ENCODE data around the gene SP2. TPM values are rescaled to one million over a fixed set of nuclear protein-coding genes. Genes with fewer than 3 reads are reported as not detected.

The SP2 gene
- polyA plus RNA-seq, 3 donors, result 3.1 to 26.7 (median 6.8) TPM

DNA sequence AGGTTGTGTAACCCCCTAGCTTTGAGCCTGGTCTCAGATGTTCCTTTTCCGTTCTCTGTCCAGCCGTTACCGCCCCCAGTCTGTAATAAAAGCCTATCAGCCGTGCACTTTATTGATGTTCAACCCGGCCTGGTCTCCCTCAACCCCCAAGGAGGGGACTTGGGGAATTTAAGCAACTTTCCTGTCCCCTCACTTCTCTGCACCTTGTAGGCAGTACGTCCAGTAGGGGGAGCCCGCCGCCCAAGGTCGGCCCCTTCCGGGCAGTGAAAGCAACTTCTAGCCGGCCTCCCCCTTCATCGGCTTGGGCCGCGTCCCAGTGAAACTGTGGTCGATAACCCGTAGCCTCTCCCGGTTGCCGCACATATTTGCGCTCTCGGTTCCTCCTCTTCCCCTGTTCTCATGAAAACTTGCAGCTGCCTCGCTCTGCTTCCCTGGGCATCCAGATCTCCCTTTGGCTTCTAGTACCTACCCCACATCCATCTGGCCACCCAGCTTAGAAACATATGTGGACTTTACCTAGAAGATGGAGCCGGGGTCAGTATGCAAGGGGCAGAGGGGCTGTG is 53.2 kb downstream of the SP2 start:
- H3K9ac ChIP-seq (ENCODE audit: insufficient read depth, low read length, poor library complexity, severe bottlenecking), result peak overlapping the region; percentile 47
- H3K4me3 Mint-ChIP-seq, result peak overlapping the region; percentile 79 to 95
- intact Hi-C loops (cut with micrococcal nuclease), result loop anchor here in 1 of 2 donors (10.0 kb wide), 1 partner anchor 54 kb away; the partner anchor contains the start of gene SP2
- no peaks in the 10 kb centered on the region for H4K20me1 ChIP-seq (ENCODE audit: insufficient read depth, low read length)
- H3K36me3 Mint-ChIP-seq, result peaks cover 22 to 27% of the 10 kb centered on the region in 2 donors
- peak; percentile 58 to 76 (median 71) for DNase-seq
- peaks cover 0 to 2% (median 0%) of the 10 kb centered on the region in 7 donors for H3K9me3 Mint-ChIP-seq
- H3K36me3 ChIP-seq (replicated peaks in 1 of 2; ENCODE audit: control insufficient read depth in 1 of 2, insufficient read depth in 2 of 2, low read length in 2 of 2), result peaks cover 3 to 13% of the 10 kb centered on the region in 2 donors
- 1% methylated on average over 17 of the region's 22 CpGs for WGBS (ENCODE audit: insufficient coverage)
- TF ChIP-seq, protein P1, sequence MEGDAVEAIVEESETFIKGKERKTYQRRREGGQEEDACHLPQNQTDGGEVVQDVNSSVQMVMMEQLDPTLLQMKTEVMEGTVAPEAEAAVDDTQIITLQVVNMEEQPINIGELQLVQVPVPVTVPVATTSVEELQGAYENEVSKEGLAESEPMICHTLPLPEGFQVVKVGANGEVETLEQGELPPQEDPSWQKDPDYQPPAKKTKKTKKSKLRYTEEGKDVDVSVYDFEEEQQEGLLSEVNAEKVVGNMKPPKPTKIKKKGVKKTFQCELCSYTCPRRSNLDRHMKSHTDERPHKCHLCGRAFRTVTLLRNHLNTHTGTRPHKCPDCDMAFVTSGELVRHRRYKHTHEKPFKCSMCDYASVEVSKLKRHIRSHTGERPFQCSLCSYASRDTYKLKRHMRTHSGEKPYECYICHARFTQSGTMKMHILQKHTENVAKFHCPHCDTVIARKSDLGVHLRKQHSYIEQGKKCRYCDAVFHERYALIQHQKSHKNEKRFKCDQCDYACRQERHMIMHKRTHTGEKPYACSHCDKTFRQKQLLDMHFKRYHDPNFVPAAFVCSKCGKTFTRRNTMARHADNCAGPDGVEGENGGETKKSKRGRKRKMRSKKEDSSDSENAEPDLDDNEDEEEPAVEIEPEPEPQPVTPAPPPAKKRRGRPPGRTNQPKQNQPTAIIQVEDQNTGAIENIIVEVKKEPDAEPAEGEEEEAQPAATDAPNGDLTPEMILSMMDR (IDR thresholded peaks at IDR 0.05), result peak; percentile 95
- no peaks in the 10 kb centered on the region for H3K27me3 ChIP-seq (ENCODE audit: control insufficient read depth in 2 of 2, insufficient read depth in 2 of 2, low read length in 2 of 2)
- peaks cover 54 to 60% of the 10 kb centered on the region in 2 donors for H3K4me1 ChIP-seq (ENCODE audit: control insufficient read depth in 1 of 2, insufficient read depth in 2 of 2, low read length in 2 of 2)
- peak overlapping the region; percentile 79 for H3K4me2 ChIP-seq (replicated peaks; ENCODE audit: extremely low read depth, low read length, poor library complexity, severe bottlenecking)
- peak overlapping the region; percentile 2 to 72 (median 18) for H3K4me3 ChIP-seq (replicated peaks in 1 of 3; ENCODE audit: low read depth in 2 of 3, low read length in 3 of 3)
- H3K27ac Mint-ChIP-seq, result peak overlapping the region in 6 of 7 donors; percentile 33 to 88 (median 66)
- H3K27me3 Mint-ChIP-seq (ENCODE audit: low read depth in 3 of 3), result peaks cover 0 to 1% (median 0%) of the 10 kb centered on the region in 3 donors
- H3K4me1 Mint-ChIP-seq, result peaks cover 60% of the 10 kb centered on the region
- peak overlapping the region; percentile 85 for H2AFZ ChIP-seq (ENCODE audit: insufficient read depth, low read depth, low read length, poor library complexity, severe bottlenecking)
- peak overlapping the region; percentile 37 to 60 for H3K27ac ChIP-seq (ENCODE audit: low read depth in 1 of 2, low read length in 2 of 2)
- no peaks in the 10 kb centered on the region for H3K9me3 ChIP-seq (replicated peaks in 1 of 2; ENCODE audit: control insufficient read depth in 1 of 2, insufficient read depth in 1 of 2, low read length in 2 of 2)
- no peaks in the 10 kb centered on the region for H3K79me2 ChIP-seq (ENCODE audit: insufficient read depth, low read length)

DNA sequence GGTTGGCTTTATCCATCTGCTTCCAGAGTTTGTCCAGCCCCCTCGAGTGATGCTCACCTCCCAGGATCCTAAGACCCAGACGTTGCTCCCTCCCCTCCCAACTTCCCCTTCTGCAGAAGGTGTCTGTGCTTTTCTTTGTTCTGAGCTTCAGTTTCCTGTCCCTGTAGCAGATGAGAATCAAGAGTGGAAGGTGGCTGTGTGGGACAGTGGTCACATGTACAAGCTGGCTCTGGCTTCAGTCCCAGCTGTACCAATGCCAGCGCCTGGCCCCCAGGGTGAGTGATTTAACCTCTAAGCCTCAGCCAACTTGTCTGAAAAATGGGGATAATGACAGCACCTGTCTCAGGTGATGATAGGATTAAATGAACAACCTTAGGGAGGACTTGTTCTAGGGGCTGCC is 53.9 kb downstream of the SP2 start:
- intact Hi-C loops (cut with micrococcal nuclease), result loop anchor here in 1 of 2 donors (10.0 kb wide), 1 partner anchor 55 kb away; the partner anchor contains the start of gene SP2
- Histone ChIP-seq H3K36me3 (replicated peaks in 1 of 2; ENCODE audit: control insufficient read depth in 1 of 2, insufficient read depth in 2 of 2, low read length in 2 of 2) (peaks cover 3 to 13% of the 10 kb centered on the region in 2 donors), H3K9ac (ENCODE audit: insufficient read depth, low read length, poor library complexity, severe bottlenecking) (no peak overlapping the region), H3K4me3 (replicated peaks in 1 of 3; ENCODE audit: low read depth in 2 of 3, low read length in 3 of 3) (no peak overlapping the region), H3K9me3 (replicated peaks in 1 of 2; ENCODE audit: control insufficient read depth in 1 of 2, insufficient read depth in 1 of 2, low read length in 2 of 2) (no peaks in the 10 kb centered on the region), H3K79me2 (ENCODE audit: insufficient read depth, low read length) (no peaks in the 10 kb centered on the region), H2AFZ (ENCODE audit: insufficient read depth, low read depth, low read length, poor library complexity, severe bottlenecking) (peak overlapping the region; percentile 85), H4K20me1 (ENCODE audit: insufficient read depth, low read length) (no peaks in the 10 kb centered on the region), H3K4me2 (replicated peaks; ENCODE audit: extremely low read depth, low read length, poor library complexity, severe bottlenecking) (peak overlapping the region; percentile 79), H3K4me1 (ENCODE audit: control insufficient read depth in 1 of 2, insufficient read depth in 2 of 2, low read length in 2 of 2) (peaks cover 47 to 53% of the 10 kb centered on the region in 2 donors), H3K27ac (ENCODE audit: low read depth in 1 of 2, low read length in 2 of 2) (no peak overlapping the region), H3K27me3 (ENCODE audit: control insufficient read depth in 2 of 2, insufficient read depth in 2 of 2, low read length in 2 of 2) (no peaks in the 10 kb centered on the region)
- peak overlapping the region in 2 of 7 donors; percentile 27 to 75 for H3K27ac Mint-ChIP-seq
- WGBS (ENCODE audit: insufficient coverage), result no CpG with 5 or more reads among the region's 3 CpGs
- DNase-seq, result no peak
- H3K4me3 Mint-ChIP-seq, result no peak overlapping the region
- TF ChIP-seq, protein P1 (IDR thresholded peaks at IDR 0.05), result no peak
- peaks cover 53% of the 10 kb centered on the region for H3K4me1 Mint-ChIP-seq
- H3K9me3 Mint-ChIP-seq, result peaks cover 0 to 2% (median 0%) of the 10 kb centered on the region in 7 donors
- peaks cover 20 to 21% of the 10 kb centered on the region in 2 donors for H3K36me3 Mint-ChIP-seq
- H3K27me3 Mint-ChIP-seq (ENCODE audit: low read depth in 3 of 3), result peaks cover 0 to 1% (median 0%) of the 10 kb centered on the region in 3 donors
